Neutrophil (primary cell): ENCODE measurements around the gene SESN2.

Experiments
- H3K27ac ChIP-seq: fragments of 200-600 bp; sonication (generic); 2 replicates; pipeline ENCODE4 v1.5.1; 2016; ENCODE audit warnings: mild to moderate bottlenecking, moderate library complexity
- H3K27me3 ChIP-seq: fragments of 200-600 bp; sonication (generic); 2 replicates; pipeline ENCODE4 v1.6.0; 2016; ENCODE audit warnings: mild to moderate bottlenecking
- H3K36me3 ChIP-seq: fragments of 200-600 bp; sonication (generic); 2 replicates; pipeline ENCODE4 v1.5.1; 2017
- H3K4me1 ChIP-seq, 2 experiments: fragments of 200-600 bp in 1 of 2; sonication (generic) in 1 of 2; 1 replicate in 1 of 2; 2 replicates in 1 of 2; pipeline versions ENCODE4 v1.5.1 to v1.6.1; 2013 to 2016; ENCODE audit warnings: low read depth in 1 of 2, low read length in 1 of 2, mild to moderate bottlenecking in 1 of 2, moderate library complexity in 1 of 2; ENCODE audit not compliant: control insufficient read depth in 1 of 2, insufficient read depth in 1 of 2
- H3K4me3 ChIP-seq, 2 experiments: fragments of 200-600 bp in 1 of 2; sonication (generic) in 1 of 2; 1 replicate in 1 of 2; 2 replicates in 1 of 2; pipeline ENCODE4 v1.5.1; 2013 to 2016; ENCODE audit warnings: low read depth in 1 of 2, low read length in 1 of 2, mild to moderate bottlenecking in 1 of 2, moderate library complexity in 1 of 2
- H3K9me3 ChIP-seq: fragments of 200-600 bp; sonication (generic); 2 replicates; pipeline ENCODE4 v1.5.1; 2016
- CTCF ChIP-seq: fragments of 200-600 bp; sonication (generic); IDR thresholded peaks from 2 replicates; pipeline ENCODE4 v1.5.1; 2016; ENCODE audit warnings: antibody characterized with exemption

Gene SESN2

GRCh38 chr1:28259252-28259933 lies at the start of gene SESN2:
SESN2 (plus strand) TSS chr1:28259518; CDS start chr1:28259848, 330 bp downstream.
- peak within 1 kb of the TSS; percentile 97 to 98 for H3K4me3 ChIP-seq
- peak within 1 kb of the TSS; percentile 89 for H3K27ac ChIP-seq
- H3K9me3 ChIP-seq: no peaks in the 10 kb centered on the region
- H3K36me3 ChIP-seq: no peaks in the 10 kb centered on the region
- H3K27me3 ChIP-seq: peaks cover 15% of the 10 kb centered on the region
- peaks cover 23 to 26% of the 10 kb centered on the region in 2 experiments for H3K4me1 ChIP-seq
- no peak for TF ChIP-seq CTCF

- Histone ChIP-seq H3K9me3 (no peaks in the 10 kb centered on the region), H3K27ac (peak overlapping the region; percentile 35), H3K4me3 (no peak overlapping the region), H3K4me1 (no peaks in the 10 kb centered on the region), H3K27me3 (no peaks in the 10 kb centered on the region), H3K36me3 (peaks cover 22% of the 10 kb centered on the region)
- TF ChIP-seq CTCF: no peak
Measured at GRCh38 chr1:28209700-28210099, 49.6 kb upstream of the SESN2 start.

GRCh38 chr1:28213315-28213714 lies 46.0 kb upstream of the SESN2 start:
- Histone ChIP-seq H3K4me3 (no peak overlapping the region), H3K27ac (no peak overlapping the region), H3K9me3 (no peaks in the 10 kb centered on the region), H3K4me1 (no peaks in the 10 kb centered on the region), H3K27me3 (no peaks in the 10 kb centered on the region), H3K36me3 (peaks cover 22% of the 10 kb centered on the region)
- no peak for TF ChIP-seq CTCF

- H3K36me3 ChIP-seq: peaks cover 41% of the 10 kb centered on the region
- no peak overlapping the region for H3K4me3 ChIP-seq
- H3K27me3 ChIP-seq: no peaks in the 10 kb centered on the region
- H3K9me3 ChIP-seq: no peaks in the 10 kb centered on the region
- no peak overlapping the region for H3K27ac ChIP-seq
- peaks cover 13 to 24% of the 10 kb centered on the region in 2 experiments for H3K4me1 ChIP-seq
- TF ChIP-seq CTCF: no peak
Measured at GRCh38 chr1:28229089-28229488, 30.2 kb upstream of the SESN2 start.

GRCh38 chr1:28229996-28230395 lies 29.3 kb upstream of the SESN2 start:
- no peak for TF ChIP-seq CTCF
- peaks cover 14 to 25% of the 10 kb centered on the region in 2 experiments for H3K4me1 ChIP-seq
- H3K27ac ChIP-seq: no peak overlapping the region
- no peak overlapping the region for H3K4me3 ChIP-seq
- no peaks in the 10 kb centered on the region for H3K9me3 ChIP-seq
- no peaks in the 10 kb centered on the region for H3K27me3 ChIP-seq
- peaks cover 33% of the 10 kb centered on the region for H3K36me3 ChIP-seq
